Dermis blood vessel endothelial cell (primary cell): ENCODE data around the gene SMO. TPM values are rescaled to one million over a fixed set of nuclear protein-coding genes. Genes with fewer than 3 reads are reported as not detected.
"Not testable (repeated sequence)": the region's sequence is repeated elsewhere in the genome, so short reads cannot be mapped to it uniquely, and the experiment has no call there.

Experiments
- DNase-seq: peaks from one replicate; pipeline ENCODE4 v3.0.0; 2010
- total RNA-seq: library from RNA; depleted of rRNA; stranded (reverse); fragments of >200 nt; gene quantifications from 2 replicates; pipeline ENCODE4 v1.2.3, GENCODE V29; 2014

SMO gene
- total RNA-seq, 1 donor from 2014 or later = 5.8 TPM

DNA sequence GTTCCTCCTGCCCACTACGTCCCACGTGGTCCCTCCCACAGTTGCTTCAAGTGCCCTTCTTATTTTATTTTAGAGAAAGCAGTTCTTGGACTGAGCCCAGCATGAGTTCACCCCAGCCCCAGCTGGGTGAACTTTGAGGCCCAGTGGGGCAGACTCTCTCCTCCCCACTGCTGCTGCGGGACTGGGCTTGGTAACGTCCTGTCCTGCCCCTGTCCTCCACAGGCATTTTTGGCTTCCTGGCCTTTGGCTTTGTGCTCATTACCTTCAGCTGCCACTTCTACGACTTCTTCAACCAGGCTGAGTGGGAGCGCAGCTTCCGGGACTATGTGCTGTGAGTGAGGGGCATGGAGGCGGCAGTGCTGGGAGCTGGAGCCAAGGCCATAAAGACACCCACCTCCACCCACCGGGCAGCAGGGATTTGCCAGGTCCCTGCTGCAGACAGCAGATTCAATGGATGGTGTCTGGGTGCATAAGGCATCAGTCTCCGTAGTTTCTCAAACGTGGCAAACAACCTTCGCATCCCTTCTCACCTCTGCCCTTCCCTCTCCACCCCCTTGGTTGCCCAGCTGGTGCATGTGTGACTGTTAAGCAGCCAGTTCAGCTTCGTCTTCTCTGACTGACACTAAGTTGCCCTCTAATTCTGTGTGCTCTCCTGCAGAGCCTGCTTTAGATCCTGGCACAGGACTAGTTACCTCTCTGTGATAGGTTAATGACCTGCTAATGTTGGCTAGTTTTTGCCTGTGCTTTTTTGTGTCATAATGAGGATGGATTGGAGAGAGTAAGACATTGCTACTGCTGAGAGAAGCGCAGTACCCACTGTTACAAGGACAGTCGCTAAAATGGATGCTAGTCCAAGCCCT lies 20.9 kb downstream of the SMO start:
- DNase-seq = no peak

DNA sequence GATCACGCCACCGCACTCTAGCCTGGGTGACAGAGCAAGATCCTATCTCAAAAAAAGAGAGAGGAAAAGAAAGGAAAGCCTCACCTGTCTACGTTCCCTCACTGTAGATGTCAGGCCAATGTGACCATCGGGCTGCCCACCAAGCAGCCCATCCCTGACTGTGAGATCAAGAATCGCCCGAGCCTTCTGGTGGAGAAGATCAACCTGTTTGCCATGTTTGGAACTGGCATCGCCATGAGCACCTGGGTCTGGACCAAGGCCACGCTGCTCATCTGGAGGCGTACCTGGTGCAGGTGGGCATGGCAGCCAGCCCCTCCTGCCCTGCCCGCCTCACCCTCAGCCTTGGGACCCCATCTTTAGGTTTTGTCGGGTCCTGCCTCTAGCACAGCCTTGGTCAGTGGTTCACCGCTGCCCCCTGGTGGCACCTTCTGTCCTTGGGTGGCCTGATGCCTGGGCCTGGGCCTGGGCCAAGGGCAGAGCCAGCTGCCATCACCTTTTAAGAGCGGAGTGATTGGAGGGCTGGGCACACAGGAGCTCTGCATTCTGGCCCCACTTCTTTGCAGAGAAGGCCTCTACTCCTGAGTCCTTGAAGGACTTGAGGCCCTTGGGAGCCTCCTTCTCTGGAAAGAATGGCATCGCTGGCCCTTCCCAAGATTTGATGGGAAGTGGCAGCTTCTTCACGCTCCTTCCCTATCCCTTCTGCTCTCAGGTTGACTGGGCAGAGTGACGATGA lies 22.0 kb downstream of the SMO start:
- peak; percentile 79 for DNase-seq

DNA sequence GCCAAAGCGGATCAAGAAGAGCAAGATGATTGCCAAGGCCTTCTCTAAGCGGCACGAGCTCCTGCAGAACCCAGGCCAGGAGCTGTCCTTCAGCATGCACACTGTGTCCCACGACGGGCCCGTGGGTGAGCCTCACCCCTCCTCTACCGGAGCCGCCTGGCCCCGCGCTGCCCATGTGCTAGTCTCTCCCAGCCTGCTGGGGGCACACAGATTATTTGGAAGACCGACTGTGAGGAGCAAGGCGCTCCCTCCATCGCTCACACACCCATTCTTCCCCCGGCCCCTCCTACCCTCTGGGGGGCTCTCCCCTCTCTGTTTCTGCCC lies 22.5 kb downstream of the SMO start:
- DNase-seq = no peak

DNA sequence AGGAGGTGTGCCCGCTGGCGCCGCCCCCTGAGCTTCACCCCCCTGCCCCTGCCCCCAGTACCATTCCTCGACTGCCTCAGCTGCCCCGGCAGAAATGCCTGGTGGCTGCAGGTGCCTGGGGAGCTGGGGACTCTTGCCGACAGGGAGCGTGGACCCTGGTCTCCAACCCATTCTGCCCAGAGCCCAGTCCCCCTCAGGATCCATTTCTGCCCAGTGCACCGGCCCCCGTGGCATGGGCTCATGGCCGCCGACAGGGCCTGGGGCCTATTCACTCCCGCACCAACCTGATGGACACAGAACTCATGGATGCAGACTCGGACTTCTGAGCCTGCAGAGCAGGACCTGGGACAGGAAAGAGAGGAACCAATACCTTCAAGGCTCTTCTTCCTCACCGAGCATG lies 23.7 kb downstream of the SMO start:
- no peak for DNase-seq

DNA sequence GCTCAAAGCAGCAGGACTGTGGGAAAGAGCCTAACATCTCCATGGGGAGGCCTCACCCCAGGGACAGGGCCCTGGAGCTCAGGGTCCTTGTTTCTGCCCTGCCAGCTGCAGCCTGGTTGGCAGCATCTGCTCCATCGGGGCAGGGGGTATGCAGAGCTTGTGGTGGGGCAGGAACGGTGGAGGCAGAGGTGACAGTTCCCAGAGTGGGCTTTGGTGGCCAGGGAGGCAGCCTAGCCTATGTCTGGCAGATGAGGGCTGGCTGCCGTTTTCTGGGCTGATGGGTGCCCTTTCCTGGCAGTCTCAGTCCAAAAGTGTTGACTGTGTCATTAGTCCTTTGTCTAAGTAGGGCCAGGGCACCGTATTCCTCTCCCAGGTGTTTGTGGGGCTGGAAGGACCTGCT lies 24.2 kb downstream of the SMO start:
- DNase-seq = no peak

DNA sequence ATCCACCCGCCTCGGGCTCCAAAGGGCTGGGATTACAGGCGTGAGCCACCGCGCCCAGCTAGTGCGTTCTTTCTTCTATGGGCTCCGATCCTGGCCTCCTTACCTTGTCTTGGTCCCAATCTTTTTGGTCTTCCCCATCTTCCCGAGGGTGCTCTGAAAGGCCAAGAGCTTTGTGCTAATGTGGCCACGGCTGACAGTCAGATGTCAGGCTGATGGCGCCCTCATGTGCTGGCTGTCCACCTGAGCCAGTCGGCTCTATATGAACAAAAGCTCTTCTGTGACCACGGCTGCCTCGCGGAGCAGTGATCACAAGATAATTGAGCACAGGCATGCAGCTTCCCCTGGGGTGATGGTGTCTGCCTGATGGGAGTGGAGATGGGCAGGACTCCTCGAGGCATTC lies 25.4 kb downstream of the SMO start:
- DNase-seq = peak; percentile 16

DNA sequence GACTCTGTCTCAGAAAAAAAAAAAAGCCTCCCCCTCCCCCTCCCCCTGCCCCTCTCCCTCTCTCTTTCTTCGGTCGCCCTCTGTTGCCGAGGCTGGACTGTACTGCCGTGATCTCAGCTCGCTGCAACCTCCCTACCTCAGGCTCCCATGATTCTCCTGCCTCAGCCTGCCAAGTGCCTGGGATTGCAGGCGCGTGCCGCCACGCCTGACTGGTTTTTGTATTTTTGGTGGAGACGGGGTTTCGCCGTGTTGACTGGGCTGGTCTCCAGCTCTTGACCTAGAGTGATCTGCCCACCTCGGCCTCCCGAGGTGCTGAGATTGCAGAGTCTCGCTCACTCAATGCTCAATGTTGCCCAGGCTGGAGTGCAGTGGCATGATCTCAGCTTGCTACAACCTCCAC lies 27.3 kb downstream of the SMO start:
- not testable (repeated sequence) for DNase-seq

DNA sequence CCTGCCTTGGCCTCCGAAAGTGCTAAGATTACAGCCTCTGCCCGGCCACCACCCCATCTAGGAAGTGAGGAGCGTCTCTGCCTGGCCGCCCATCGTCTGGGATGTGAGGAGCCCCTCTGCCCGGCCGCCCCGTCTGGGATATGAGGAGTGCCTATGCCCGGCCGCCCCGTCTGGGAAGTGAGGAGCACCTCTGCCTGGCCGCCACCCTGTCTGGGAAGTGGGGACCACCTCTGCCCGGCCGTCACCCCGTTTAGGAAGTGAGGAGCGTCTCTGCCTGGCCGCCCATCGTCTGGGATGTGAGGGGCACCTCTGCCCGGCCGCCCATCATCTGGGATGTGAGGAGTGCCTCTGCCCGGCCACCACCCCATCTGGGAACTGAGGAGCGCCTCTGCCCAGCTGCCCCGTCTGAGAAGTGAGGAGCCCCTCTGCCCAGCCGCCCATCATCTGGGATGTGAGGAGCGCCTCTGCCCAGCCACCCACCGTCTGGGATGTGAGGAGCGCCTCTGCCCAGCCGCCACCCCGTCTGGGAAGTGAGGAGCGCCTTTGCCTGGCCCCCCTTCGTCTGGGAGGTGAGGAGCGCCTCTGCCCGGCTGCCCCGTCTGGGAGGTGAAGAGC lies 27.8 kb downstream of the SMO start:
- not testable (repeated sequence) for DNase-seq

DNA sequence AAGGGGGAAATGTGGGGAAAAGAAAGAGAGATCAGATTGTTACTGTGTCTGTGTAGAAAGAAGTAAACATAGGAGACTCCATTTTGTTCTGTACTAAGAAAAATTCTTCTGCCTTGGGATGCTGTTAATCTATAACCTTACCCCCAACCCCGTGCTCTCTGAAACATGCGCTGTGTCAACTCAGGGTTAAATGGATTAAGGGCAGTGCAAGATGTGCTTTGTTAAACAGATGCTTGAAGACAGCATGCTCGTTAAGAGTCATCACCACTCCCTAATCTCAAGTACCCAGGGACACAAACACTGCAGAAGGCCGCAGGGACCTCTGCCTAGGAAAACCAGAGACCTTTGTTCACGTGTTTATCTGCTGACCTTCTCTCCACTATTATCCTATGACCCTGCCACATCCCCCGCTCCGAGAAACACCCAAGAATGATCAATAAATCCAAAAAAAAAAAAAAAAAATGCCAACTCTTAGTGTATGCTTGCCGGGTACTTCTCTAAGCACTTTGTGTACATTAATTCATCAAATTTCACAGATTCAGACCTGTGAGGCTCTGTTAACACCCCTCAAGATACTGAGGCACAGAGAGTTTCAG lies 28.5 kb downstream of the SMO start:
- not testable (repeated sequence) for DNase-seq

DNA sequence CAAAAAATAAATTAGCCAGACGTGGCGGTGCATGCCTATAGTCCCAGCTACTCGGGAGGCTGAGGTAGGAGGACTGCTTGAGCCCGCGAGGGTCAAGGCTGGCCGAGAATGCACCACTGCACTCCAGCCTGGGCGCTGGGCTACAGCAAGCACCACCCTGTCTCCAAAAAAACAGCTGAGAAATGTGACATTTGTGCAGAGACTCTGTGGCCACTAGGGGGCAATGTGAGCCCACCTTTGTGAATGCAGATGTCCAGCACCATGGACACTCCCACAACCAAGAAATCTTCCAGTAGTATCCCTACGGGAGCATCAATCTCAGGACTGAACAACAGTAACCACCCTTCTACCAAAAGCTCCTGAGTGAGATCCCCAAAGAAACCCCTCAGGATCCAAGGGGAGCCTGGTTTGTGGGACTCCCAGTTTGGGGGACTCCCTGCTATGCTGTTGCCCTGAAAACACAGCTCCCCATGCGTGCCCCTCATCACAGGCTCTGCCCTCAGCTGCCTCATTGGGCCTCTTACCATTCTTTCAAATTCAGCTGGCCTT lies 30.2 kb downstream of the SMO start:
- peak; percentile 90 for DNase-seq

DNA sequence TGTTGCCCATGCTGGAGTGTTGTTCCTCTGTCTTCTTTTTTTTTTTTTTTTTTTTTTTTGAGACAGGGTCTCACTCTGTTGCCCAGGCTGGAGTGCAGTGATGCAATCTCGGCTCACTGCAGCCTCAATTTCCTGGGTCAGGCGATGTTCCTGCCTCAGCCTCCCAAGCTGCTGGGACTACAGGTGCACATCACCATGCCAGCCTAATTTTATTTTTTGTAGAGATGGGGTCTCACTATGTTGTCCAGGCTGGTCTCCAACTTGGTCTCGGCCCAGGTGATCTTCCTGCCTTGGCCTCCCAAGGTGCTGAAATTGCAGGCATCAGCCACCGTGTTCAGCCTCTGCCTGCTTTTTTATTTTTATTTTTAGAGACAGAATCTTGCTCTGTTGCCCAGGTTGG lies 30.7 kb downstream of the SMO start:
- not testable (repeated sequence) for DNase-seq

DNA sequence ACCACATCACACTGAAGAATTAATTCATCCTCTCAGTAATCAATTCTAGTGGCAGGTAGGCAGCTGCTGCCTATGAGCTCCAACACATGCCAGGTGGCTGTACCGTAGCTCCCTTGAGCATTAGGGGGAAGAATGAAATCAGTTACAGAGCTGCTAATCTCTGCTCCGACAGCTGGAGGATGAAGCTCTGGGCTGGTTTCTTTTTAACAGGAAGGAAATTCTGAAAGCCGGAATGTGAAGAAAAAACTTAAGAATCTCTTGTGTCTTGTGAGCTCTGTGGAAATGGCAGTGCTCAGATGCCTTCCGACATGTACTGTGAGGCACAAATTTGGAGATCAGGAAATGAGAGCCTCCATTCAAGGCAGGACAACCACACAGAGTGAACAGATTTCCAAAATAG lies 33.6 kb downstream of the SMO start:
- peak; percentile 51 for DNase-seq

DNA sequence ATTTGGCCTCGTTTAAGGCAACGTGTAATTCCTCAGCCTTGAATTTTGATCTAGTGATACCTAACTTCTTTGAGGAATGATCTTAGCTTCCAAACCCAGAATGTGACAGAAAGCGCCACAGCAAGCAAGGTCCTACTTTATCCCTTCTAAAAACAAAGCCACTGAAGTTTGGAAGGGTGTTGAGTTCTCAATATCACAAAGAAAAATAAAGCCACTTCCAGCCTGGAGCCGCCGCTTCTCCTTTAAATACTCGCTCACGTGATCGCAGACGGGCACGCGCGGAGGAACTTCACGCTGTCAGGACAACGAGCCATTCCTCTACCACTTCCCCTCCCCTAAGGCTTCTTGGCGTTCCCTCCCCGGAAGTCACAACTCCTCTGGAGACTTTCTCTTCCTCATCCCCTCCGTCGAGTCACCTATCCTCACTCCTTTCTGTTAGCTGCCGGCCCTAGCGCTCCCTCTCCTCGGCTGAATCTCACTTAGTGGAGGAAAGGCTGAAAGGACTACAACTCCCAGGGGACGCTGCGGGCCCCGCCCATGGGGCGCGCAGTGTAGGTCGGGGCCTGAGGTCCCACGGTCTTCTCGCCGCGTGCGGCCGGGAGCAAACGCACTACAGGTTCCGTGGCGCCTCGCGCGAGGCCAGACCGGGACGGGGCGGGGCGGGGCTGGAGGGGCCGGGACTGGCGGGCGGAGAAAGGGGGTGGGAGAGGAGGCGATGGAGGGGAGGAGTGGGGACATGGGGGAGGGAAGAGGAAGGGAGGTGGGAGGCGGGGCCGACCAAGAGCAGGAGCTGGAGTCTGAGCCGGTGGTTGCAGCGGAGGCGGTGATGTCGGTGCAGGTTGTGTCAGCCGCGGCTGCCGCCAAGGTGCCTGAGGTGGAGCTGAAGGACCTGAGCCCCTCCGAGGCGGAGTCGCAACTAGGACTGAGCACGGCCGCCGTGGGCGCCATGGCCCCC lies 36.1 kb downstream of the SMO start, which contains the start of gene AHCYL2:
Gene AHCYL2, plus strand, starts transcription at position 780 of the 955 bp plus-strand sequence.
- DNase-seq = peak; percentile 97

DNA sequence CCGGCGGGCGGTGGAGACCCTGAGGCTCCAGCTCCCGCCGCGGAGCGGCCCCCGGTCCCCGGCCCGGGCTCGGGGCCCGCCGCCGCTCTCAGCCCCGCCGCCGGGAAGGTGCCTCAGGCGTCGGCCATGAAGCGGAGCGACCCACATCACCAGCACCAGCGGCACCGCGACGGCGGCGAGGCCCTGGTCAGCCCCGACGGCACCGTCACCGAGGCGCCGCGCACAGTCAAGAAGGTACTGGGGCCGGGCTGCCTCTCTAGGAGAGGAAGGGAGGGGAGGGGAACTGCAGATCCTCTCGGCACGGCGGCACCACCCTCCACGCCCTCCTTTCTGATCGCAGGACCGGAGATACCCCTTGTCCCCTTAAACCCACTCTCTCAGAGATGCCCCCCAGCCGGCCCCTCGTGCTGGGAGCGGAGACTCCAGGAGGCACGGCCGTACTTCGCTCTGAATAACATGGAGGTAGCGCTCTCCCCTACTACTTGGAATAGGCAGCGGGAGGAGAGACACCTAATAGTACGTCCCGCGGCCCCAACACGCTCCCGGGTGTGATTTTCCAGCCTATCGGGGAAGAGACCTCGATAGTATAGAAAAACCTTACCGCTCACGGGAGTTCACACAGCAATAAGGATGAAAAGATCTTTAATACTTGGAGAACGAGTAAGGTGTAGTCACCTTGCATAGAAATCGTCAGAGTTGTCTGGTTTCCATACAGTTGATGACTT lies 36.9 kb downstream of the SMO start:
- peak; percentile 60 for DNase-seq

DNA sequence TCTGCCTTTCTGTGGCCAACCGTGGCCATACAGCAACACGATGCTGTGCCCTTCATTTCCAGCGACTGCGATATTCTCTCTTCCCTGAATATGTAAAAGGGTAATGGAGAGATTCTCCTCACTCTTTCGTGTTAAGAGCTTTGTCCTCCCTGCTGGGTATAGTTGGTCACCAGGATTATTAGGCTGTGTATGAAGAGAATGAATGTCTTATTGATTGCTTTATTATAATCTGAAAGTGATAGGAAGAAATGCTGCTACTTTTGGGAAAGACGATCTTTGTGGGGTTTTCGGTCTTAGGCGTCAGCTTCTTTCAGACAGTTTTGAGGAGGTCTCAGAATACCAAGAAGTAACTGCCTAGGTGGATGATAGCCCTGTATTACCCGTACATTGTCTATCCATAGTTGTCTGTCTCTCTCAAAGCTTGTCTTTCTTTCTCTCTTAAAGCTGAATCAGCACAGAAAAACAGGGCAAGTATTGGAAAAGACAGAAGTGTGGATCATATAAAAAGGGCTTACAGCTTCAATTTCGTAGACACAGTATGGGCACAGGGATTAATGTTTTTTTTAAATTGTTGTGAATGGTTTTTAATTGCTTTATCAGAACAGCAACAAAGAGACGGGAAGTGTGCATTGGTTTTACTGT lies 37.6 kb downstream of the SMO start:
- DNase-seq = peak; percentile 40

DNA sequence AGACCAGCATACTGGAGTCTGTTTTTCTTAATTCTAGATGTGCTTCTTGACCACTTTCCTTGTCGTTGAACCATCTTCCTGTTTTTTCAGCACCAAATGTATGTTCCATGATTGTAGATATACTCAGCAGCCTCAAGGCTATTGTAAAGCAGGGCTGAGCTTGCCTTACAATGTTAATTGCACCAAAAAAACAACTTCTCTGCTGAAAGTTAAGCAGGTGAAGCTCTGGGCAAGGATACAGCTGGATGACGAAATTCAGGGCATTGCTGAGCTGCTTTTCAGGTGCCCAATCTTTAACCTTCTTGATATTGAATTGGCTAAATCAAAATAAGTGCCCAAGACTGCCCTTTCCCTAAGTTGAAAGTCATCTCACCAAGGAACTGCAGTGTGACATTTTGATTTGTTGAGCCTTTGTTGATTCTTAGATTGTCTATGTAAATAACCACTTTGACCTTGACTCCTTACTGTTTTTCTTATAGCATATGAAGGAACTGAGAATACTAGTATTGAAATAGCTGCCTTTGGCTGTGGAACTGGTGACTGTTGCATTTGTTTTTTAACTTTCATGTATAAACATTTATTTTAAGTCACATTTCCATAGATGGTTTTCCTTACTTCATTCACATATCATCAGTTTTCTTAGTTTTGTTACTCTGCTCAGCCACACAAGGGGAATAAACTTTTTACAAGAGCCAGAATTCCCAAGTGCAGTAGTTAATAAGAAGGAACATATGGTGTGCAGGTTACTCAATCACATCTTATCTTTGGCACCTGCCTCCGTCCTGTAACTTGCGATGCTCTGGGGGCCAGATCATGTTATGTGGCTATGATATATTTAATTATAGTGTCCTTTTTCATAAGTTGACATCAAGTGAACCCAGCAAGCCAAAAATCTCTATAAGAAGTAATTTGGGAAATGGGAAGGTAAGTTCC lies 39.5 kb downstream of the SMO start:
- no peak for DNase-seq

DNA sequence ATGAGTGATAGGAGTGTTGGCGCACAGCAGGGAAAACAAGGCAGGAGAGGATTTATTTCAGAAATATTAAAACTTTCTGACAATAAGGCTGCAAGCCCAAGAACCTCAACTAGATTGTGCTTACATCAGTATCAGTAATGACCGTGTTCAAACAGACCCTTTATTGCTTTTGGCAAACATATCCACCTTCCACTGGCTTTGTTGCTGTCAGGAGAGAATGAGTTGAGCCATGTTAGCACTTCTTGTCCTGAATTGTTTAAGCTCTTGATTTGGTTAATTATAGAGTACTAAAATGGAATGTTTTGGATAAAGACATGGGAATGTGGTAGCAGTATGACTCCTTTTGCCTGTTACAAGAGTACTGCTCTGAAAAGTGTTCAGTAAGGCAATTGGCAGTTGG lies 40.2 kb downstream of the SMO start:
- no peak for DNase-seq

DNA sequence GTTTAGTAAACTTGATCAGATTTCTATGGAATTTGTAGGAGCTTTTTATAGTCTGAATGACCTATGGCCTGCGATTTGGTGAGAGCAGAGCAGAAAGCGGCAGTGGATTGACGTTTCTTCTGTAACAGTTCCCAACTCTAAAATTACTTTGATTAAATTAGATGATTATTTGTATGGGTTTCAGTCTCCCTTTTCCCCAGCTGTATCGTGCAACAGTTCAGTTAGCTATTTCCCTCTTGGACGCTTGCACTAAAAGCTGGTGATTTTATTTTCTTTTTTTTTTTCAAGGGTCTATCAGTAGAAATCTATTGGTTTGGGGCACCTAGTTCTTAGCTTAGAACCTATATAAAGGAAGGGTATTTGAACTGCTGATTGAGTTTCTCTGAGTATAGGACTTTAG lies 43.2 kb downstream of the SMO start:
- no peak for DNase-seq

DNA sequence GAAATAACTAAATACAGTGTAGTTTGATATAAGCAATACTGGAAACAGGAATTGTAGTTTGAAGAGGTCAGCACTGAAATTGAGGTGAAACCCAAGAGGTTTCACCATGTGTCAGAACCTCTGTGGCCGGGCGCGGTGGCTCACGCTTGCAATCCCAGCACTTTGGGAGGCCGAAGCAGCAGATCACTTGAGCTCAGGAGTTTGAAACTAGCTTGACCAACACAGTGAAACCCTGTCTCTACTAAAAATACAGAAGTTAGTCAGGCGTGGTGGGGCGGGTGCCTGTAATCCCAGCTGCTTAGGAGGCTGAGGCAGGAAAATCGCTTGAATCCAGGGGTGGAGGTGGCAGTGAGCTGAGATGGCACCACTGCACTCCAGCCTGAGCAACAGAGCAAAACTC lies 50.1 kb downstream of the SMO start:
- no peak for DNase-seq
